Gastroesophageal sphincter (tissue), 3 donors: ENCODE measurements around the gene MRPL53.

Experiments
- POLR2AphosphoS5 ChIP-seq: sonication (generic); formaldehyde crosslinking; IDR thresholded peaks from one replicate; pipeline ENCODE4 v1.6.1; 2017; ENCODE audit warnings: antibody characterized with exemption
- TF ChIP-seq, protein P1 (sequence below), 4 experiments: fragments of 200-600 bp in 2 of 4; fragments of 450-650 bp in 2 of 4; sonication (generic) in 1 of 4; IDR thresholded peaks; one replicate each; pipeline ENCODE4 v1.5.1; 2017 to 2019; ENCODE audit warnings: antibody characterized with exemption in 4 of 4, mild to moderate bottlenecking in 2 of 4, moderate library complexity in 2 of 4

DNA sequence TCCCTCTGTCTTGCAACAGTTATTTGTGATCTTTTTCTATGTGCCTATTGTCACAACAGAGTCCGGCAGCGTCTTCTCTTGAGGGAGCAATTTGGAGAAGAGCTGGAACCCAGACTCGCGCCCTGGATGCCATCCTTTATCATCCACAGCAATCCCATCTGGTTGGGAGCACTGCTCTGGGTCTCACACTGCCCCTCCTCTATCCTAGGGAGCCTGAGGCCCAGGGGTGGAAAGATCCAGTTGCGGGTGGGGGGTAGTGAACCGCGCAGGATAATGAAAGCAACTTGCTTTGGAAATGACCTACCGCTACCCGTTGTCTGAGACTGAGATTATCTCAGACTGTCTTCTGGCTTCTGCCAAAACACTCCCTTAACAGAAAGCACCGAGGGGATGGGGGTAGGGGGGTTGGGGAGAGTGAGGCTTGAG, 13.5 kb downstream of the MRPL53 start:
- TF ChIP-seq POLR2AphosphoS5, result no peak
- TF ChIP-seq, protein P1, sequence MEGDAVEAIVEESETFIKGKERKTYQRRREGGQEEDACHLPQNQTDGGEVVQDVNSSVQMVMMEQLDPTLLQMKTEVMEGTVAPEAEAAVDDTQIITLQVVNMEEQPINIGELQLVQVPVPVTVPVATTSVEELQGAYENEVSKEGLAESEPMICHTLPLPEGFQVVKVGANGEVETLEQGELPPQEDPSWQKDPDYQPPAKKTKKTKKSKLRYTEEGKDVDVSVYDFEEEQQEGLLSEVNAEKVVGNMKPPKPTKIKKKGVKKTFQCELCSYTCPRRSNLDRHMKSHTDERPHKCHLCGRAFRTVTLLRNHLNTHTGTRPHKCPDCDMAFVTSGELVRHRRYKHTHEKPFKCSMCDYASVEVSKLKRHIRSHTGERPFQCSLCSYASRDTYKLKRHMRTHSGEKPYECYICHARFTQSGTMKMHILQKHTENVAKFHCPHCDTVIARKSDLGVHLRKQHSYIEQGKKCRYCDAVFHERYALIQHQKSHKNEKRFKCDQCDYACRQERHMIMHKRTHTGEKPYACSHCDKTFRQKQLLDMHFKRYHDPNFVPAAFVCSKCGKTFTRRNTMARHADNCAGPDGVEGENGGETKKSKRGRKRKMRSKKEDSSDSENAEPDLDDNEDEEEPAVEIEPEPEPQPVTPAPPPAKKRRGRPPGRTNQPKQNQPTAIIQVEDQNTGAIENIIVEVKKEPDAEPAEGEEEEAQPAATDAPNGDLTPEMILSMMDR (IDR thresholded peaks at IDR 0.05), result no peak
